ENCODE data around the gene SMTNL1. TPM values are rescaled to one million over a fixed set of nuclear protein-coding genes. Genes with fewer than 3 reads are reported as not detected.

Gene SMTNL1
- 0.26 TPM for polyA plus RNA-seq (2013, experiment 1 of 2)
- 0.18 TPM for polyA plus RNA-seq (2013, experiment 2 of 2)

- Histone ChIP-seq H3K4me3 (ENCODE audit: low read length in 2 of 2) (peak within 1 kb of the TSS in 1 of 2 donors; percentile 2), H3K18ac (ENCODE audit: low read length) (peak within 1 kb of the TSS; percentile 72), H3K4me2 (ENCODE audit: insufficient read depth, low read length, poor library complexity, severe bottlenecking) (no peak within 1 kb of the TSS), H3K9ac (ENCODE audit: low read depth, low read length, poor library complexity) (no peak within 1 kb of the TSS), H4K8ac (ENCODE audit: low read depth, low read length) (no peak within 1 kb of the TSS), H3K79me1 (ENCODE audit: low read depth, low read length) (no peaks in the 10 kb centered on the region), H4K91ac (ENCODE audit: low read depth, low read length, poor library complexity) (no peak within 1 kb of the TSS), H3K36me3 (replicated peaks in 1 of 2; ENCODE audit: control insufficient read depth in 2 of 2, insufficient read depth in 2 of 2, low read length in 2 of 2) (peaks cover 0 to 3% of the 10 kb centered on the region in 2 donors), H3K27ac (replicated peaks; ENCODE audit: low read length) (peak within 1 kb of the TSS; percentile 70), H3K27me3 (ENCODE audit: control insufficient read depth in 3 of 3, insufficient read depth in 3 of 3, low read depth in 1 of 3, low read length in 3 of 3) (no peaks in the 10 kb centered on the region), H3K14ac (ENCODE audit: low read length) (no peak within 1 kb of the TSS), H2BK15ac (ENCODE audit: low read length) (peak within 1 kb of the TSS; percentile 35), H2BK120ac (ENCODE audit: low read depth, low read length) (no peak within 1 kb of the TSS), H2BK5ac (ENCODE audit: low read length) (no peak within 1 kb of the TSS), H2AK5ac (ENCODE audit: low read depth, low read length) (no peak within 1 kb of the TSS), H3K9me3 (replicated peaks in 1 of 2; ENCODE audit: control insufficient read depth in 2 of 2, insufficient read depth in 1 of 2, low read depth in 1 of 2, low read length in 2 of 2) (no peaks in the 10 kb centered on the region), H3K4me1 (ENCODE audit: control insufficient read depth in 2 of 2, insufficient read depth in 1 of 2, low read depth in 1 of 2, low read length in 2 of 2) (peaks cover 10 to 11% of the 10 kb centered on the region in 2 donors), H3K23ac (ENCODE audit: low read depth, low read length, poor library complexity) (no peak within 1 kb of the TSS), H3K4ac (ENCODE audit: low read length) (no peak within 1 kb of the TSS), H2BK12ac (ENCODE audit: low read length) (no peak within 1 kb of the TSS), H2AFZ (ENCODE audit: low read length) (peak within 1 kb of the TSS; percentile 2)
- no CpG with 5 or more reads among the region's 14 CpGs for WGBS, 2 donors (ENCODE audit: extremely low coverage in 2 of 2, insufficient read length in 2 of 2, insufficient replicate concordance in 1 of 2)
- no peak for DNase-seq (ENCODE audit: low spot score)
Observed at GRCh38 chr11:57536947-57537619, at the start of gene SMTNL1. SMTNL1 (plus strand) TSS chr11:57537595; CDS start chr11:57542643, 5,048 bp downstream.

GRCh38 chr11:57487920-57488659 is 49.3 kb upstream of the SMTNL1 start:
- no peak overlapping the region for H4K8ac ChIP-seq (ENCODE audit: low read depth, low read length)
- no CpG with 5 or more reads among the region's 6 CpGs for WGBS, 2 donors (ENCODE audit: extremely low coverage in 2 of 2, insufficient read length in 2 of 2, insufficient replicate concordance in 1 of 2)
- H2BK5ac ChIP-seq (ENCODE audit: low read length), result no peak overlapping the region
- no peak overlapping the region for H3K4me3 ChIP-seq (ENCODE audit: low read length in 2 of 2)
- no peaks in the 10 kb centered on the region for H3K79me1 ChIP-seq (ENCODE audit: low read depth, low read length)
- no peak overlapping the region for H2AK5ac ChIP-seq (ENCODE audit: low read depth, low read length)
- H2BK12ac ChIP-seq (ENCODE audit: low read length), result no peak overlapping the region
- no peak overlapping the region for H3K4me2 ChIP-seq (ENCODE audit: insufficient read depth, low read length, poor library complexity, severe bottlenecking)
- no peak overlapping the region for H3K14ac ChIP-seq (ENCODE audit: low read length)
- H3K27me3 ChIP-seq (ENCODE audit: control insufficient read depth in 3 of 3, insufficient read depth in 3 of 3, low read depth in 1 of 3, low read length in 3 of 3), result peaks cover 0 to 5% (median 0%) of the 10 kb centered on the region in 3 experiments
- no peak overlapping the region for H3K23ac ChIP-seq (ENCODE audit: low read depth, low read length, poor library complexity)
- H2BK120ac ChIP-seq (ENCODE audit: low read depth, low read length), result no peak overlapping the region
- H3K4me1 ChIP-seq (ENCODE audit: control insufficient read depth in 2 of 2, insufficient read depth in 1 of 2, low read depth in 1 of 2, low read length in 2 of 2), result peaks cover 7 to 18% of the 10 kb centered on the region in 2 donors
- no peak overlapping the region for H2BK15ac ChIP-seq (ENCODE audit: low read length)
- H3K4ac ChIP-seq (ENCODE audit: low read length), result no peak overlapping the region
- H3K9ac ChIP-seq (ENCODE audit: low read depth, low read length, poor library complexity), result no peak overlapping the region
- H3K18ac ChIP-seq (ENCODE audit: low read length), result no peak overlapping the region
- H3K9me3 ChIP-seq (replicated peaks in 1 of 2; ENCODE audit: control insufficient read depth in 2 of 2, insufficient read depth in 1 of 2, low read depth in 1 of 2, low read length in 2 of 2), result no peaks in the 10 kb centered on the region
- no peaks in the 10 kb centered on the region for H3K36me3 ChIP-seq (replicated peaks in 1 of 2; ENCODE audit: control insufficient read depth in 2 of 2, insufficient read depth in 2 of 2, low read length in 2 of 2)
- H2AFZ ChIP-seq (ENCODE audit: low read length), result peak overlapping the region; percentile 49
- no peak overlapping the region for H4K91ac ChIP-seq (ENCODE audit: low read depth, low read length, poor library complexity)
- no peak overlapping the region for H3K27ac ChIP-seq (replicated peaks; ENCODE audit: low read length)
- DNase-seq (ENCODE audit: low spot score), result no peak

- Histone ChIP-seq H4K8ac (ENCODE audit: low read depth, low read length) (no peak overlapping the region), H2BK12ac (ENCODE audit: low read length) (peak overlapping the region; percentile 48), H2AFZ (ENCODE audit: low read length) (no peak overlapping the region), H3K27ac (replicated peaks; ENCODE audit: low read length) (no peak overlapping the region), H3K4me3 (ENCODE audit: low read length in 2 of 2) (no peak overlapping the region), H3K18ac (ENCODE audit: low read length) (no peak overlapping the region), H2AK5ac (ENCODE audit: low read depth, low read length) (peak overlapping the region; percentile 92), H4K91ac (ENCODE audit: low read depth, low read length, poor library complexity) (no peak overlapping the region), H3K79me1 (ENCODE audit: low read depth, low read length) (no peaks in the 10 kb centered on the region), H3K9ac (ENCODE audit: low read depth, low read length, poor library complexity) (no peak overlapping the region), H3K9me3 (replicated peaks in 1 of 2; ENCODE audit: control insufficient read depth in 2 of 2, insufficient read depth in 1 of 2, low read depth in 1 of 2, low read length in 2 of 2) (no peaks in the 10 kb centered on the region), H3K23ac (ENCODE audit: low read depth, low read length, poor library complexity) (peak overlapping the region; percentile 27), H2BK15ac (ENCODE audit: low read length) (peak overlapping the region; percentile 33), H3K36me3 (replicated peaks in 1 of 2; ENCODE audit: control insufficient read depth in 2 of 2, insufficient read depth in 2 of 2, low read length in 2 of 2) (no peaks in the 10 kb centered on the region), H3K27me3 (ENCODE audit: control insufficient read depth in 3 of 3, insufficient read depth in 3 of 3, low read depth in 1 of 3, low read length in 3 of 3) (no peaks in the 10 kb centered on the region), H3K14ac (ENCODE audit: low read length) (no peak overlapping the region), H2BK5ac (ENCODE audit: low read length) (no peak overlapping the region), H2BK120ac (ENCODE audit: low read depth, low read length) (no peak overlapping the region), H3K4me2 (ENCODE audit: insufficient read depth, low read length, poor library complexity, severe bottlenecking) (no peak overlapping the region), H3K4ac (ENCODE audit: low read length) (no peak overlapping the region), H3K4me1 (ENCODE audit: control insufficient read depth in 2 of 2, insufficient read depth in 1 of 2, low read depth in 1 of 2, low read length in 2 of 2) (peaks cover 5 to 12% of the 10 kb centered on the region in 2 donors)
- WGBS, 2 donors (ENCODE audit: extremely low coverage in 2 of 2, insufficient read length in 2 of 2, insufficient replicate concordance in 1 of 2), result no CpG with 5 or more reads among the region's 9 CpGs
- DNase-seq (ENCODE audit: low spot score), result no peak
Observed at GRCh38 chr11:57490456-57491248, 46.7 kb upstream of the SMTNL1 start.
